Esophagus muscularis mucosa (tissue), 4 donors: Measurements from ENCODE around the gene COX8A. TPM values are rescaled to one million over a fixed set of nuclear protein-coding genes. Genes with fewer than 3 reads are reported as not detected.

Experiments
- DNase-seq: peaks from one replicate; pipeline ENCODE4 v3.0.0-alpha.2; 2017; ENCODE audit errors: extremely low spot score
- H3K27ac ChIP-seq, 4 donors: fragments of 200-600 bp; sonication (generic); replicated peaks in 1 of 4; 1 replicate in 3 of 4; 2 replicates in 1 of 4; pipeline ENCODE4 v1.5.1; 2016 to 2019; ENCODE audit warnings: mild to moderate bottlenecking in 1 of 4
- H3K27me3 ChIP-seq, 4 donors: fragments of 200-600 bp; sonication (generic); one replicate each; pipeline versions ENCODE4 v1.5.1 to v1.6.0; 2016 to 2019
- H3K36me3 ChIP-seq, 4 donors: fragments of 200-600 bp; sonication (generic); one replicate each; pipeline ENCODE4 v1.5.1; 2016 to 2019
- H3K4me1 ChIP-seq, 4 donors: fragments of 200-600 bp; sonication (generic); one replicate each; pipeline ENCODE4 v1.5.1; 2016 to 2019
- H3K4me3 ChIP-seq, 4 donors: fragments of 200-600 bp; sonication (generic); 1 replicate in 2 of 4; 2 replicates in 2 of 4; pipeline ENCODE4 v1.5.1; 2016 to 2019; ENCODE audit warnings: mild to moderate bottlenecking in 4 of 4, moderate library complexity in 1 of 4
- H3K9me3 ChIP-seq, 4 donors: fragments of 200-600 bp; sonication (generic); 1 replicate in 3 of 4; 2 replicates in 1 of 4; pipeline ENCODE4 v1.5.1; 2016 to 2019
- EP300 ChIP-seq: sonication (generic); formaldehyde crosslinking; IDR thresholded peaks from one replicate; pipeline ENCODE4 v1.6.1; 2017; ENCODE audit warnings: antibody characterized with exemption
- POLR2A ChIP-seq: fragments of 450-650 bp; IDR thresholded peaks from one replicate; pipeline ENCODE4 v1.6.1; 2017; ENCODE audit warnings: antibody characterized with exemption, moderate library complexity, mild to moderate bottlenecking, low read depth
- POLR2AphosphoS5 ChIP-seq, 2 donors: sonication (generic); formaldehyde crosslinking; IDR thresholded peaks; one replicate each; pipeline ENCODE4 v1.6.1; 2017; ENCODE audit warnings: antibody characterized with exemption in 2 of 2
- WGBS: methylation state at CpG from one replicate; pipeline ENCODE4 v1.1.5; 2018; 5-methylcytosine and 5-hydroxymethylcytosine counted together
- intact Hi-C: fragments of 100-400 bp; cut with DNase I; formaldehyde crosslinking; loops from one replicate; pipeline ENCODE4 v1.15.1; 2023
- total RNA-seq, 4 donors: library from RNA; depleted of rRNA; stranded (reverse); fragments of >200 nt; gene quantifications; one replicate each; pipeline versions ENCODE4 v1.1.0 to v1.2.1, GENCODE V29; 2016
- TF ChIP-seq, protein P1 (sequence below), 3 experiments: fragments of 200-600 bp in 2 of 3; fragments of 450-650 bp in 1 of 3; sonication (generic) in 2 of 3; IDR thresholded peaks; one replicate each; pipeline ENCODE4 v1.5.1; 2017 to 2019; ENCODE audit warnings: antibody characterized with exemption in 3 of 3, mild to moderate bottlenecking in 2 of 3, moderate library complexity in 1 of 3

The COX8A gene
- total RNA-seq, 4 donors from 2014 or later, result 393 to 518 (median 445) TPM

DNA sequence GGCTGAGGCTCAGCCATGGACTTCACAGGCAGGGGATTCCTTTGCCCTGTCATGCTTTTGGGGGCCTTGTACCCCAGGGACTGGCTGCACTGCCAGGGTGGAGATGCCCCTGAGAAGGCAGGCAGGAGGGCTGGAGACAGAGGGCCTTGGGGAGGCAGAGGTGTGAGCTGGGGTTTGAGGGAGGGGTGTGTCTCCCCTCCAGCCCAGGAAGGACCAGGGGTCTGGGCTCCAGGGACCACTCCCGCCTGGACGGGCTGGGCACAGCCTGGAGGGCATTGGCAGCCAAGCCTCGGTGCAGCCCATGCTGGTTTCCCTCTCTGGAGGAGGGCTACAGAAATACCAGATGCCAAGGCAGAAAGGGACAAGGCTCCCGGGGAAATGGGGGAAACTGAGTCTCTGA is 31.3 kb downstream of the COX8A start:
- DNase-seq, result no peak
- 64% methylated on average over 1 of the region's 4 CpGs for WGBS
- Histone ChIP-seq H3K9me3 (no peaks in the 10 kb centered on the region), H3K36me3 (no peaks in the 10 kb centered on the region), H3K4me3 (no peak overlapping the region), H3K4me1 (peaks cover 32 to 45% (median 39%) of the 10 kb centered on the region in 4 donors), H3K27me3 (peaks cover 0 to 9% (median 0%) of the 10 kb centered on the region in 4 donors), H3K27ac (no peak overlapping the region)
- intact Hi-C loops, result no loop called here
- TF ChIP-seq, protein P1, sequence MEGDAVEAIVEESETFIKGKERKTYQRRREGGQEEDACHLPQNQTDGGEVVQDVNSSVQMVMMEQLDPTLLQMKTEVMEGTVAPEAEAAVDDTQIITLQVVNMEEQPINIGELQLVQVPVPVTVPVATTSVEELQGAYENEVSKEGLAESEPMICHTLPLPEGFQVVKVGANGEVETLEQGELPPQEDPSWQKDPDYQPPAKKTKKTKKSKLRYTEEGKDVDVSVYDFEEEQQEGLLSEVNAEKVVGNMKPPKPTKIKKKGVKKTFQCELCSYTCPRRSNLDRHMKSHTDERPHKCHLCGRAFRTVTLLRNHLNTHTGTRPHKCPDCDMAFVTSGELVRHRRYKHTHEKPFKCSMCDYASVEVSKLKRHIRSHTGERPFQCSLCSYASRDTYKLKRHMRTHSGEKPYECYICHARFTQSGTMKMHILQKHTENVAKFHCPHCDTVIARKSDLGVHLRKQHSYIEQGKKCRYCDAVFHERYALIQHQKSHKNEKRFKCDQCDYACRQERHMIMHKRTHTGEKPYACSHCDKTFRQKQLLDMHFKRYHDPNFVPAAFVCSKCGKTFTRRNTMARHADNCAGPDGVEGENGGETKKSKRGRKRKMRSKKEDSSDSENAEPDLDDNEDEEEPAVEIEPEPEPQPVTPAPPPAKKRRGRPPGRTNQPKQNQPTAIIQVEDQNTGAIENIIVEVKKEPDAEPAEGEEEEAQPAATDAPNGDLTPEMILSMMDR (IDR thresholded peaks at IDR 0.05), result no peak
- TF ChIP-seq EP300, result no peak
- no peak for TF ChIP-seq POLR2A
- no peak for TF ChIP-seq POLR2AphosphoS5 (IDR thresholded peaks at IDR 0.05)

DNA sequence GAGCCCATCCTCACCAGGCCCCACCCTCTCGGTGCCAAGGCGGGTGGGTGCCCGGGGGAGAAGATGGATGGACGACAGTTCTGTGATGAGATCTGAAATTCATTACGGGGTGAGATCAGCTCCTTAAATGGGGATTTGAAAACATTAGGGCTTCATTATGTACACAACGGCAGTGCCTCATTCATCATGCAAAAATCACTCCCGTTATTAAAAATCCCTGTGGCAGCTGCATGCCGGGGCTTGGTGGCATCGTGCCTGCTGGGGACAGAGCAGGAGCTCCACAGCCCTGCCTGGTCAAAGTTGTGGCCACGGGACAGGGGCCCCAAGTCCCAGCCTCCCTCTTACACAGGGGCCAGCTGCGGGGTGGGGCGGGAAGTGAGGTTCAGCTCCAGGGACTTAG is 32.0 kb downstream of the COX8A start:
- no peaks in the 10 kb centered on the region for H3K9me3 ChIP-seq
- H3K4me1 ChIP-seq, result peaks cover 26 to 38% (median 32%) of the 10 kb centered on the region in 4 donors
- H3K36me3 ChIP-seq, result no peaks in the 10 kb centered on the region
- H3K4me3 ChIP-seq, result no peak overlapping the region
- peaks cover 0 to 9% (median 0%) of the 10 kb centered on the region in 4 donors for H3K27me3 ChIP-seq
- intact Hi-C loops, result no loop called here
- WGBS, result 60% methylated on average over 12 of the region's 12 CpGs
- H3K27ac ChIP-seq, result no peak overlapping the region
- no peak for DNase-seq
- TF ChIP-seq, protein P1 (IDR thresholded peaks at IDR 0.05), result no peak

DNA sequence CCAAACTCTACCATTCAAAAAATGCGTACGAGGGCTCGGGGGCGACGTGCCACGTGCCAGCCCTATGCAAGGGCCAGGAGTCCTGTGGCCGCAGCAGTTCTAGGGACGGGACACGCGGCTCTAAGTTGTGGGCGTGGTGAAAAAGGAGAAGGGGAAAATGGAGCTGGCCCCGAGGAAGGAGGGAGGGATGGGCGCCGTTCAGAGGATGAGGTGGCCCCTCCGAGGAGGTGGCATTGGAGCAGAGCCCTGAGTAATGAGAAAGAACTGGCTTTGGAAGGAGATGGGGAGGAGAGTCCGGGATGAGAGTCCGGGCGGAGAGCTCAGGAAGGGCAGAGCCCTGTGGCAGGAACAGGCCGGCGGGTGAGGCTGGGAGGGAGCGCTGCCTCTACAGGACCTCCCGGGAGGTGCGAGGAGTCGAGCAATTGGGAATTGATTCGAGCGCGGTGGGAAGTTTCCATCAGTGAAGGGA is 32.8 kb downstream of the COX8A start:
- peaks cover 19 to 30% (median 24%) of the 10 kb centered on the region in 4 donors for H3K4me1 ChIP-seq
- H3K27ac ChIP-seq, result peak overlapping the region in 3 of 4 donors; percentile 30 to 49 (median 39)
- peaks cover 0 to 9% (median 0%) of the 10 kb centered on the region in 4 donors for H3K27me3 ChIP-seq
- intact Hi-C loops, result no loop called here
- no peaks in the 10 kb centered on the region for H3K9me3 ChIP-seq
- H3K36me3 ChIP-seq, result no peaks in the 10 kb centered on the region
- TF ChIP-seq, protein P1 (IDR thresholded peaks at IDR 0.05), result no peak
- TF ChIP-seq EP300, result no peak
- no peak for TF ChIP-seq POLR2A
- no peak for TF ChIP-seq POLR2AphosphoS5 (IDR thresholded peaks at IDR 0.05)
- H3K4me3 ChIP-seq, result peak overlapping the region; percentile 48 to 56 (median 52)
- DNase-seq, result no peak
- 3% methylated on average over 26 of the region's 27 CpGs for WGBS

DNA sequence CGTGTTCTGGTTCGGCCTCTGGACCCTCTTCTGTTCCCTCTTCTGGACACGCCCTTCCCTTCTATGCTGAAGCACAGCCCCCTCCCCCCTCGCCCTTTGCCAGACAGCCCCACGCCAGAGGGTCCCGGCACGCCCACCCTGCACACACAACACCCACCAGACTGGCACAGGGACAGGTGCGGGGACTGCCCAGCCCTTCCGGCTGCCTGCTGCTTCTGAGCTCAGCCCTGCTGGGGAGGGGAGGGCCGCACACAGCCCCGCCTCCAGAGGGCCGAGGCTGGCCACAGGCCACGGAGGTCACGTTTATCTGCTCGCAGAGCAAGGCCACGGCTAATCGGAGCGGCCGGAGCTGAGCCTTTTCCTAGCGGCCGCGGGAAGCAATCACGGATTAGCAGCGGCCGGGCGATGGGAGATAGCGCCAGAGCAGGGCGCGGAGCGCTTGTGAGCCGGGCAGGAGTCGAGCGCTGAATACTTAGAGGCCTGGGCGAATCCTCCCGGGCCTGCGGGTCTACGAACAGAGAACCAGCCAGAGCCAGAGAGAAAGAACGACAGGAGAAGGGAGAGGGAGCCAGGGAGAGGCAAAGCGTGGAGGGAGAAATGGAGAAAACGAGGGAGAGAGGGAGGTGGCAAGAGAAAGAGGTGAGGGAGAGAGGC is 33.3 kb downstream of the COX8A start:
- TF ChIP-seq, protein P1 (IDR thresholded peaks at IDR 0.05), result peak in 1 of 3 experiments; percentile 38
- TF ChIP-seq EP300, result no peak
- TF ChIP-seq POLR2AphosphoS5 (IDR thresholded peaks at IDR 0.05), result peak in 1 of 2 donors; percentile 21
- no peak for TF ChIP-seq POLR2A
- Histone ChIP-seq H3K4me3 (peak overlapping the region; percentile 48 to 56 (median 52)), H3K4me1 (peaks cover 17 to 24% (median 20%) of the 10 kb centered on the region in 4 donors), H3K36me3 (no peaks in the 10 kb centered on the region), H3K27ac (peak overlapping the region; percentile 30 to 51 (median 44)), H3K27me3 (peaks cover 0 to 9% (median 0%) of the 10 kb centered on the region in 4 donors), H3K9me3 (no peaks in the 10 kb centered on the region)
- intact Hi-C loops, result no loop called here
- WGBS, result 13% methylated on average over 25 of the region's 40 CpGs
- DNase-seq, result peak; percentile 93
